ENCODE results near the gene FXYD3.
"Not testable (repeated sequence)": the region's sequence is repeated elsewhere in the genome, so short reads cannot be mapped to it uniquely, and the experiment has no call there.

FXYD3 gene

GRCh38 chr19:35142606-35143230 is 27.1 kb downstream of the FXYD3 start:
- DNase-seq (ENCODE audit: low read depth) = peak; percentile 60

- DNase-seq (ENCODE audit: low read depth) = no peak
These were observed 27.6 kb downstream of the FXYD3 start, which contains the start of gene FXYD7 for GRCh38 chr19:35143231-35143715. TSS of gene FXYD7 (plus strand) at chr19:35143255. CDS start at chr19:35143334, 79 bp downstream.

- DNase-seq (ENCODE audit: low read depth) = no peak
These were observed 28.2 kb downstream of the FXYD3 start for GRCh38 chr19:35143818-35144217.

- no peak for DNase-seq (ENCODE audit: low read depth)
These were observed 28.6 kb downstream of the FXYD3 start for GRCh38 chr19:35144259-35144599.

- no peak for DNase-seq (ENCODE audit: low read depth)
These were observed 29.2 kb downstream of the FXYD3 start for GRCh38 chr19:35144600-35145436.

- no peak for DNase-seq (ENCODE audit: low read depth)
These were observed 31.3 kb downstream of the FXYD3 start for GRCh38 chr19:35146746-35147459.

- DNase-seq (ENCODE audit: low read depth) = no peak
These were observed 33.8 kb downstream of the FXYD3 start for GRCh38 chr19:35149463-35149862.

- DNase-seq (ENCODE audit: low read depth) = no peak
These were observed 34.8 kb downstream of the FXYD3 start for GRCh38 chr19:35150445-35150844.

GRCh38 chr19:35151273-35152065 is 35.8 kb downstream of the FXYD3 start:
- no peak for DNase-seq (ENCODE audit: low read depth)

GRCh38 chr19:35153129-35153522 is 37.5 kb downstream of the FXYD3 start:
- not testable (repeated sequence) for DNase-seq (ENCODE audit: low read depth)

GRCh38 chr19:35153701-35154524 is 38.3 kb downstream of the FXYD3 start:
- peak; percentile 77 for DNase-seq (ENCODE audit: low read depth)

- DNase-seq (ENCODE audit: low read depth) = peak; percentile 81
These were observed 39.1 kb downstream of the FXYD3 start, which contains the start of gene FXYD5 for GRCh38 chr19:35154525-35155406. TSS of gene FXYD5 (plus strand) at chr19:35154735. CDS start at chr19:35155551, 816 bp downstream.

- peak; percentile 39 for DNase-seq (ENCODE audit: low read depth)
These were observed 39.8 kb downstream of the FXYD3 start for GRCh38 chr19:35155441-35155840.

- no peak for DNase-seq (ENCODE audit: low read depth)
These were observed 40.5 kb downstream of the FXYD3 start for GRCh38 chr19:35155981-35156672.

GRCh38 chr19:35156673-35157014 is 41.0 kb downstream of the FXYD3 start:
- no peak for DNase-seq (ENCODE audit: low read depth)

- no peak for DNase-seq (ENCODE audit: low read depth)
These were observed 41.8 kb downstream of the FXYD3 start for GRCh38 chr19:35157431-35157830.

- no peak for DNase-seq (ENCODE audit: low read depth)
These were observed 44.0 kb downstream of the FXYD3 start for GRCh38 chr19:35159606-35160005.

GRCh38 chr19:35160629-35161433 is 45.2 kb downstream of the FXYD3 start:
- no peak for DNase-seq (ENCODE audit: low read depth)

- no peak for DNase-seq (ENCODE audit: low read depth)
These were observed 45.8 kb downstream of the FXYD3 start for GRCh38 chr19:35161434-35161743.
